Activated effector memory CD4-positive, alpha-beta T cell treated with anti-CD3 and anti-CD28 coated beads, Interleukin-2, amount 50 U/mL, for 16 hours (primary cell): ENCODE data around the gene PGF.

Source experiments
- DNase-seq: peaks from one replicate; pipeline ENCODE4 v3.0.0-alpha.2; 2020

The PGF gene

DNA sequence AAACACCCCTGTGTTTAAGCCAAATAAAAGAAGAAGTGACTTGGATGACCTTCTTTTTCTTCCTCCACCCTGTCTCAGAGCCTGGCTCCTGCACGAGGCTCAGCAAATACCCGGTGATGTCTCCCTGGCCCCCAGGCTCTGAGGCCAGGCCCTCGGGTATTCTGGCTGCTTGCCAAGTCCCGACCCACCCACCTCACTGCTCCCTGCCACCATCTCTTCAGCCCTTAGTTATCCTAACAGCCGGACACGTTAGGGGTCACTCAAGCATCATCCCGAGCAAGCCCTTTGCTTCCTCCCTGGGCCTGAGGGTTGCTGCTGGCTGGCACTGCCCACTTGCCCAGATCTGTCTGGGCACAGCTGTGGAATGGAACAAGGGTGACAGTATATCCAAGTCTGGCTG is 39.6 kb downstream of the PGF start:
- no peak for DNase-seq

DNA sequence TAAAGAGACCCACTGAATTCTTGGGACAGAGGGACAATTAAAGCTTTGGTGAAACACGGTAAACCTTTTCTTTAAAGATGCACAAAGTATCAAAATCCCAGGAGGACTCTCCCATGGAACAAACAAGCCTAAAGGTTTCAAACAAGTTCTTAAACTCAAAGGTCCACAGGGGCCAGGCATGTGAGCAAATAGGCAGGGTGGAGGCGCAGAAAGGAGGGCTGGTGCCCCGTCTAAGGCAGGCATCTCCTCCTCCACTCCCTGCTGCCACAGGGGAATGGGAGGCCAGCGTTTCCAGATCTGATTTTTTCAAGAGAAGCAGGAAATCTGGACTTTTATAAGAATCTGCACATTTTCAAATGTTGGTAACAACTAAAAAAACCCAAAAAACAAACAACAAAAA is 40.0 kb downstream of the PGF start:
- DNase-seq, result no peak

DNA sequence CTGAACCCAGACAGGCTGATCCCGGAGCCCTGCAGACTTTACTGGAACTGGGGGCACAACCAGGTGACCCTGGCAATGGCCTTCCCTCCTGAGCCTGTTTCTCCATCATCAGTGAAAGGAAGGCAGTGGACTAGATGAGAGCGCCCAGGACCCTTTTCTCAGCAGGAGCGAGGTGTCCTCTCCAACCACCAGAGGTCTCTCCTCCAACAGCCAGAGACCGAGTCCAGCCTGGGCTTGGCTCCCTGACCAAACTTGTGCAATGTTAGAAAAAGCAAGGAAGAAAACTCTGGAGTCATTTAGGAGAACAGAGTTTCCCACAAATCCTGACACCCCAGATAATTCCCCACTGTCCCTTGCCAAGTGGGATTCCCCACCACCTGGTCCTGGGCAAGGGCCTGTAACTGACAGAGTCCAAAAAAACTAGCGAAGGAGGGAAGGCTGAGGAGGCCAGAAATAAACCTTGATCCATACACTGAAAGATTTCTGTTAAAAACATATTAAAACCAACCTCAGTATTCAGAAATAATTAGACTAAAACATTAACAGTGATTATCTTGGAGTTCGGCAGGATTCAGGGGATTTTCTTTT is 41.3 kb downstream of the PGF start:
- DNase-seq, result no peak

DNA sequence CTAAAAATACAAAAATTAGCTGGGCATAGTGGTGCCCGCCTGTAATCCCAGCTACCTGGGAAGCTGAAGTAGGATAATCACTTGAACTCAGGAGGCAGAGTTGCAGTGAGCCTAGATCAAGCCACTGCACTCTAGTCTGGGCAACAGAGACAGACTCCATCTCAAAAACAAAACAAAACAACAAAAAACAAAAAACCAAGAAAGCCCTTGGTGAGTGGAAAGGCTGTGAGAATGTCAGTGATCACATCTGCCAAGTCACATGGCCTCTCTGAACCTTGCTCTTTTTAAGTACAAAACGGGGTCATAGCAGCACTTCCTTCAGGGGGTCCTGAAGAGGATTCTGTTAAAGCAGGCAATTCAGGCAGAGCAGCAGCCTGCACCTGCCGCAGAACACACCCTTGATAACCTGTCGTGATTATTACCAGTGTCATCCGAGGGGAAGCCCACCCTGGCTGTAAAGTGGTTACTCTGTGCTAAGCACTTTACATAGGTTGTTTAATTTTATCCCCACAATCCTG is 41.9 kb downstream of the PGF start:
- no peak for DNase-seq

DNA sequence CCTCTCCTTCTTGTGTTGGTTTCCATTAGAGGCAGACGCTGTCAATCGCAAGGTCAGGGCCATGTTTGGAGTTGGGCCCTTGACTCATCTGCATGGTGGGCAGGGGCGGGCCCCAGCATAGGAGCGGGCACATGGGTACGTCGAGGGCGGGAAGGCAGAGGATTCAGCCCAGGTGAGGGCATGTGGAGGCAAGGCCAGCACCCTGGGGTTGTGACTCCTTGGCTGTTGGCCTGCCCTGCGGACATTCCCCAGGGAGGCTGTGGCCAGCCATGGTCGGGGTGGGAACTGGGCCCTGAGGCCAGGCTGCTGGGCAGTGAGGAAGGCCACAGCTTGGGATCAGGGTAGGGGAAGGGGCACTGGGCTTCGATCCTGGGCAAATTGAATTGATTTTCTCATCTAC is 42.6 kb downstream of the PGF start:
- no peak for DNase-seq

DNA sequence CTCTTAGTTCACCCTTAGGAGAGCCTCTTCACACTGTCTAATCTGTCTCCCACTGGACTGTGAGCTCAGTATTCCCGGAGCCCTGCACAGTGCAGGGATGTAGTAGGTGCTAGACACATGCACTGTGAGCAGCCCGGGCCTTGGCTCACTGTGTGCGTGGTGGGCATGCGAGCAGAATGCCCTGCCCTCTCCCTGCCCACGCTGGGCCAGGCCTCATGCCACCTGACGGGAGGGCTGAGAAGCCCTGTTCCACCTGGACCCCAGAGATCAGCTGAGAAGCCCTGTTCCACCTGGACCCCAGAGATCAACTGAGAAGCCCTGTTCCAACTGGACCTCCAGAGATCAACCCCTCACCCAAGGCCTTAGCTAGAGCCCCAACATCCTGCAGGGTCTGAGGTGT is 43.3 kb downstream of the PGF start:
- DNase-seq, result no peak

GRCh38 chr14:74911704-74912103 is 43.7 kb downstream of the PGF start:
- DNase-seq, result no peak

- DNase-seq, result no peak
These were observed 44.2 kb downstream of the PGF start for GRCh38 chr14:74911221-74911620.

DNA sequence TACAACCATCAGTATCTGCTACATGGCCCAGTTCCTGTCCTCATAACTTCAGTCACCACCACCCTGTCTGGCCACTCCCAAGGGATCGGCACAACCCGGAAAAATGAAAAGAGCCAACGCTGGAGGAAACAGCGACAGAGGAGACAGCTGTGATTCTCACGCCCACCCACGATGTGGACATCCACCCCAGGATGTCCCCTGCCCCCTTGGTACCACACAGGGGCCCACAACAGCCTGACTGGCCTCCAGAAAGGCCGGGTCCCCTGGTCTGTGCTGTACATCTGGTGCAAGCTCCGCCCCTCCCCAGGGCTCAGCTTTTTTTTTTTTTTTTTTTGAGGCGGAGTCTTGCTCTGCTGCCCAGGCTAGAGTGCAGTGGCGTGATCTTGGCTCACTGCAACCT is 44.8 kb downstream of the PGF start:
- no peak for DNase-seq

DNA sequence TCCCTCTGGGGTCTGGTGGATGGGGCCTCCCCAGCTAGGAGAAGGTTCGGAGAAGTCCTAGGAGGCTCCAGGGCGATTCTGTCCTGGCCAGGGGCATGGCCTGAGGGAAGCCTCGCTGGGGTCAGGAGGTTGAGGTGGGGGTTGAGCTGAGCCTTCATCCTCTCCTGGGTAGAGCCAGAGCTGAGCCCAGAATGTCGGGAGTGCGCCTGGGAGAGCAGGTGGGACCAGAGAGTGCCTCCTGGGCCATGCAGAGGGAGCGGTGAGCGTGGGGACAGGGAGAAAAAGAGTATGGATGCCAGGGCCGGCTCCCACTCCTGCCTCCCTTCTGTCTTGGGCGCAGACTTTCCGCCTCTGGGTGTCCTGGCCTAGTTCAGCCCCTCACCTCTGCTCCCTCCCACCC is 45.5 kb downstream of the PGF start:
- DNase-seq, result no peak

DNA sequence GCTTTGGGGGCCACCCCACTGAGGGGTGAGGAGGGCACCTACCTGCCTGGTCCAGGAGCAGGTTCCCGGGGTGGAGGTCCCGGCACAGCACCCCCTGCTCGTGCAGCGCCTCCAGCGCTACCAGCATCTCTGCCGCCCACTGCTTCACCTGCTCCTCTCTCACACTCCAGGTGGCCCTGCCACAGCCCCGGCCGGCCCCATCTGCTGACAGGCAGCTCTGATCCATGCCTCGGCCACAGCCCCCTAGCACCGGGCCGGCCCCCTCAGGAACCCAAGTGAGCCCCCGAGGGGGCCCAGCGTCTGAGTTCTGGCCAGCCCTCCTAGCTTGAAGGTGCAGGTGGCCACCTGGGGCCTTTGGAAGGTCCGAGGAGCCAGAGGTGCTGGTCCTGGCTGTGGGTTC is 45.9 kb downstream of the PGF start:
- no peak for DNase-seq

DNA sequence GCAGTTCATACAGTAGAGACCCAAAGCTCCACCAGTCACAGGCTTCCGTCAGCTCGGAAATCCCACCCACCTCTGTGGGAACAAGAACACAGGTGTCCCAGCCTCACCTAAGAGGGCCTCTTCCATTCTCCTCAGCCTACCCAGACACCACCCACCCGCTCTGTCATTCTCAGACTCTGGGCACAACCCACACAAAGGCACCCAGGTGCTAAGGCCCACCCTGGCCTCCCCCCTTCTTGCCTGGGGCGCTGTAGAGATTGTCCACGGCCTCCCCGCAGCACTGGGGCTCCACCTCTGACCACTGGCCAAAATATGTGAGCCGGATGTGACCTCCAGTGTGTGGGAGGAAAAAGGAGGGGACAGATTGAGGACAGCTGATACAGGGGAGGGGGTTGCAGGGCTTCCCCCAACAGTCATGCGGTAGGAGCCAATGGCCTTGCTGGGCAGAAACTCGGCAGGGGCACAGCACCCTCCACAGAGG is 46.5 kb downstream of the PGF start:
- DNase-seq, result no peak

DNA sequence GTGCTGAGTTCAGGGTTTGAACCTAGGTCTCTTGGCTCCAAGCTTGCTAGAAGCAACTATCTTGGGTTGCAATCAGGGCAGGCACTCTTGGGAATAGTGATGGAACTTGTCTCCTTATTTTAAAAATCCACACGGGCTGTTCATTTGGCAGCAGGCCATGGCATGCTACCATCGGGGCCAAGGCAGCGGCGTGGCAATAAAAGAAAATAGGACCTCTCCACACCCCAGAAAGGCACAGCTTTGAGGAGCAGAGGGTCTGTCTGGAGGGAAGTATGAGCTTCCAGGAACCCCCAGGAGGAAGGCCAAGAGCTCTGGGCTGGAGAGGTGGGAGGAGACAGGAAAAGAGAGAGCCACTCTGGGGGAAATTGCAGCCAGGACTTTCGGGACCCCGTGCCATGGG is 47.7 kb downstream of the PGF start:
- DNase-seq, result no peak

GRCh38 chr14:74906925-74907521 is 48.4 kb downstream of the PGF start:
- DNase-seq, result no peak

GRCh38 chr14:74905595-74906142 is 49.7 kb downstream of the PGF start:
- peak; percentile 93 for DNase-seq

- no peak for DNase-seq
These were observed 50.5 kb downstream of the PGF start for GRCh38 chr14:74904635-74905503.

GRCh38 chr14:74902941-74903705 is 52.3 kb downstream of the PGF start:
- DNase-seq, result no peak

GRCh38 chr14:74898694-74899093 is 56.7 kb downstream of the PGF start:
- no peak for DNase-seq

DNA sequence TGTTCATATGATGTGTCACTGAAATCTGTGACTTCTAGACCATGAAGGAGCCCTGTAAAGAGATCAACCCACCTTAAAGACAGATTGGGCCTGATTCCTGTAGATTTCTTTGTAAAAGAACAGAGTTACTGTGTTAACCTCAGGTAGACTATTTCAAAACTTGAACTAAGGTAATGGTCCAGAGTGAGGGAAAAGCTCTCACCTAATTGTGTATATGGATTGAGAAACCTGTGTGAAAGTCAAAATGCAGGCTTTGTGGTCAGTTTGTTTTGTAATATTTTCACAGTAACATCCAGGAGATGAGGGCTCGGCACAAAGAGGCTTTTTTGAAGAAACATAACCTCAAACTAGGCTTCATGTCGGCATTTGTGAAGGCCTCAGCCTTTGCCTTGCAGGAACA is 57.3 kb downstream of the PGF start:
- DNase-seq, result no peak

DNA sequence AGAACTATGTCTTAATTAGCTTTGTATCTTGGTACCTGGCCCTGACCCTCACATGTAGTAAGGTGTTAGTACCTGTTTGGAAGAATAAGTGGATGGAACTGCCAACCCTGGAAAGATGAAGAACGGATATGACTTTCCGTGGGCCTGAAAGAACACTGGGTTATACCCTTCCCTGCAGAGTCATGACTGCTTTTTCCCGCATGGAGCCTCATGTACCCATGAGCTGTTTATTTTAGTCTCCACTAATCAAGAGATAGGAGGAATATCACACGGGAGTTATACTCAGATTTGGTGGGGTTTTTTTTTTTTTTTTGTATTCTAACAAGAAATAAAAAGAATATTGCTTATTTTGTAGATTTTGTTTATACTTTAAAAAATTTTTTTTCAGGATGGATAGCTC is 57.8 kb downstream of the PGF start:
- no peak for DNase-seq

DNA sequence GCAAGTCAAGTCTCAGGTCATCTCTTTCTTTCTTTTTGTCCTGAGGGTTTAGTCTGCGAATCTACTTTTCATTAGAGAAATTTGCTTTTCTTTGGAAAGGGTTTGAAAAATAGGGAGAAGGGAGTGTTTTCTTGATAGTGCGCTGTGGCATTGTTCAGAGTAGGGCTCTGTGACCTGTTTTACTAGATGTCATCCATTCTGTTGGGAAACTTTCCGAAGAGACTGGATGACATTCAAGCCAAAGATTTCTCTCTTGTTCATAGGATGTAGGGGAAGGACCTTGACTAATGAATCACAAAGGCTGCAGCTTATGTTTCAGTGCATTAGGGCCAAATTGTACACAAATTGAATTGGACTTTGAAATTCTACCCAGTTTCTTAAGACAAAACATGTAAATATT is 59.0 kb downstream of the PGF start:
- no peak for DNase-seq

DNA sequence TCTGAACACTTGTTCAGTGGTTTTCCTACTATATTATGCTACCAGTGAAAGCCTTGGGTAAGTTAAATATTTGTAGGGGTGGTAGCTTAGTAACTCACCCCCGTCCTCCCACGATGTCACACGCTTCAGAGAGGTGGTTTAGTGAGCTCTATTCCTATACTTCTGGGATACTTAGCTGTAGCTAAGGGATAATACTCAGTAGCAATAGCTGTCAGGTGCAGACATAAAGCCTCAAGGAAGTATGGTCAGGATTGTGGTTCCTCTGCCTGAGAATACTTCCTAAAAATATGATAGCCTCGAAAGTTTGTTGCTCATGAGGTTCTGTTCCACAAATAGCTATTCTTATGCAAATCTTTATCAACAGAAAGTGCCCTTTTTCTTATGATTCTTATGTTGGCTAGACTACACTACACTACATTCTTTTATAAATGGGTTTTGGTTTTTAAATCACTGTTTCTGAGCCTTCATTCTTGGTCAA is 61.7 kb downstream of the PGF start:
- DNase-seq, result no peak

- DNase-seq, result no peak
These were observed 62.7 kb downstream of the PGF start for GRCh38 chr14:74892745-74893144.
